GM19238 (cell line): ENCODE data around the gene XG.

Experiments
- DNase-seq: peaks from one replicate; pipeline ENCODE4 v3.0.0; 2011; ENCODE audit warnings: low spot score; ENCODE audit not compliant: insufficient read length

Gene XG

DNA sequence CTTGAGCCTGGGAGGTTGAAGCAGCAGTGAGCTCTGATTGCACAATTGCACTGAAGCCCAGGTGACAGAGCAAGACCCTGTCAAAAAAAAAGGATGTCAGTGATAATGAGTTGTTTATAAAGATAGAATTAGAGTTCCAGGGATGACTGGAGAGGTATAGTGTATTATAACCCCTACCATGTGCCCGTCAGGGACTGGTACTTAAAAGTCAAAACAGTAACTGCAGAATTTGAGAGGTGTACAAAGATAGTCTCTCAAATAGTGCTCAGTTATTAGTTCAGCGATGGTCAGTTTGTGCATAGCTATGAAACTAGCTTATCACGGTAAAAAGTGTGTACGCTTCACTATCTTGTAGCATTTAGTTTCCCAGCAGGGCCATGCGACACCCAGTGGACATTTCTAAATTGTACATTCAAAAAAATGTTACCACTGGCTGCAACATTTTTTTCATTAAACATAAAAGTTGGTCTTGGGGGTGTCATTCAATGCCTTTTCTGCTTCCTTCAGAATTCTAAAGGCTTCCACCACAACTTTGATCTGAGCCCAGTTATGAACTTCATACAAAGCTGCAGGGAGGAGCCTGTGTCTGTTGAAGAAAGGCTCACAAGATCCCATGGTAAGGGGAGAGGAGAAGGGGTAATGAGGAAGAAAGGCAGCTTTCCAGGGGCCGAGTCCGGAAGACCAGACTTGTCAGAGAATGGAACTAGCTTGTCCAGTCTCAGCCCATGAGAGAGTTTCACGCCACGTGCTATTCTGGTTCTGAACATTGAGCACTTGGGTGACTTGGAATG, 67.7 kb downstream of the XG start:
- no peak for DNase-seq

DNA sequence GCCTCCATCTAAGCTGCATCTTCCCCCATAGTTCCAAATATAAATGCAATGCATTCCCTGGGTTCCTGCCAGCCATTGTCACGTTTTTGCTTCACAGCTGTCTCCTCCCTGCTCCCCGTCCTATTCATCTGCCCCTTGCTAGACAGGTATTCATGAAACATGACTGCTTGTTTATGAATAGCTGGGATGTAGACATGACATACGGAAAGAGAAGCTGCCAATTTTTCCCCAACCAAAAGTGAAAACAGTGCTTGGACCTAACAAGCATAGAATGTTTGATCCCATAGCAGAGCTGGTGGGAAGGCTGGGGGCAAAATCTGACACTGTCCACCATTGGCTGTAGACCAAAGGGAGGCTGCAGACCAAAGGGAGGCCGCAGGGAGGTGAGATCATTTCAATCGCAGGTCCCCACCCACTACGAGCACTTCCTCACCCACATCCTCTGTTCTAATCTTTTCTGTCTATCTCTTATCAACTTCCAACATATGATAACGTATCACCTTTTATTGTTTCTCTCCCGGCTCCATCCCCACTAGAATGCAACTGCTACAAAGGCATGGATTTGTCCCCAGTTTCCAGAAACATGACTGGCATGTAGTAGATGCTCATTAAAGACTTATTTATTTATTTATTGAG, 68.4 kb downstream of the XG start:
- DNase-seq: no peak

DNA sequence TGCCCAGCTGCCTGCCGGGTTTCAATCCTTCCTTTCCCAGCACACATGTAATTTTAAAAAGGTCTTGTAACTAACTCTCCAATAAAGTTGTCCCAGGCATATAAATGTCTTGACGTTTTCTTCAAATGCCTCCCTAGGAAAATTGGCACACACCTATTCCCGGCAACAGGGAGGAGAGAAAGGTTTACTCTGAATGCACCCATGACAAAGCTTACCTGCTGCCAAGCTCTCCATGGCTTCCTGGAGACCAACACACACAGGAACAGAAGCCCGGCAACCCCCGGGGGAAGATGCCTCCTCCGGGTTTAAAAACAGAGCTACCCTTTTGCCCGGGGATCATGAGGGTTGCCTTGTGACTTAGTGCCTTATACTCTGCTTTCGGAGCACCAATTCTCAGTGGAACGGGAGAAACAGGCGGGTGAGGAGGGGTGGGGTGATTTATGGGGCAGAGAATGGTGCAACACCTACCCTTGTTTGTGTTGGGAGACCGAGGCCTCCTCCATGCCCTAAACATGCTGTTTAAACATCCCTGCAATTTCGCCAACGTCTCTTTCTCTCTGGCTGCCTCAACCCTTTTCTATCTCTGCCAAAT, 72.1 kb downstream of the XG start:
- DNase-seq: no peak

DNA sequence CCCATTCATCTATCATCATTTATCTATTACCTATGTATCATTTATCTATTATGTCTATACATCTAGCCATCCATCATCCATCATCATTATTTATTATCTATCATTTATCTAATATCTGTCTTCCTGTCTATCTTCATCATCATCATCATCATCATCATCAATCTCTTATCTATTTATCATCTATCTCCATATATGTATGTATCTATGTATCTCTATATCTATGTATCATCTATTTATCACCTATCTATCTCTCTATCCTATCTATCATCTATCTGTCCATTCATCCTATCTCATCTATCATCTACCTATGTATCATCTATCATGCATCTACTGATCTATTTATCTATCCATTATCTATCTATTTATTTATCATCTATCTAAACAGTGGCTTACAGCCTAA, 73.0 kb downstream of the XG start:
- no peak for DNase-seq

DNA sequence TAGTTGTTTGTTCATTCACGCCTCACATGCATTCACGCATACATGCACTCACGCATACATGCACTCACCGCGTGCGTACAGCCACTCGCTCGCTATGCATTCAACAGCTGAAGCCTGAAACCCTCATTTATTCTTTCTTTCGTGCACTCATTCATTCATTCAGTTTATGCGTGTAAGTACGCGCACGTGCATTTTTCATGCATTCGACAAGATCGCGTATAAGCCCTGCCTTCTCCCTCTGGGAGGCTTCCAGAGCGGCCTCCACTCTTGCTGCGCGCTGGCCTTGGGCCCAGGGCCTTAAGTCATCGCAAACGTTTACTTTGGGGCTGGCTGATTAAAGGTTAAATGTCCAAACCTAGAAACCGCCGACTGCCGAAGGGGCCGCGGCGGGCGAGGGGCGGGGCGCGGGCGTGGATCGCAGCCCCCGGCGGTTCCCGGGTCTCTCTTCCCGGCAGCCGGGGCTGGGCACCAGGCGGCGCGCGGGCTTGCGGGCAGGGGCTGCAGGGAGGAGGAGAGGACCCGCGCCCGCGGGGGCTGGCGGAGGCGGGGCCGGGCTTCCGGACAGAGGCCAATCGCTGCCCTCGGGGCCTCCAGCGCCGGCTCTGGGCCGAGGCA, 76.6 kb downstream of the XG start, which contains the start of gene GYG2:
TSS of gene GYG2 (plus strand) at position 587 of the 615 bp plus-strand sequence. CDS start 1,259 bp downstream, outside the sequence.
- DNase-seq: no peak

DNA sequence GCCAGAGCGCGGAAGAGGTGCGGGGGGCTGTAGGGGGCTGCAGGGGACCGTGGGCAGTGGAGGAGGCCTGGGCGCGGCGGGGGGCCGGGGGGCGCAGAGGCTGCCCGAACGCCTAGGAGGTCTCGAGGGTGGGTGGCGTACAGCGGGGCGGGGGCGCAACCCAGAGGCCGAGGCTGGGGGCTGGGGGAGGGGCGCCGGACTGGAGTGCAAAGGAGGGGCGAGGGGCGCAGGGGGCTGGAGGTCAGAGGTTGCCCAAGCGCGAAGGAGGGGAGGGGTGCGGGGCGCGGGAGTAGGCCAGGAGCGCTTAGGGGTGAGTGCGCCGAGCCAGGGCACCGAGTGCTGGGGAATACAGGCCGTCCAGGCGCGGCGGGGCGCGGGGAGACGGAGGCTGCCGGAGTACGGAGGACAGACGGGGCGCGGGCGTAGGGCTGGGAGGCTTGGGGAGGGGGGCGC, 77.1 kb downstream of the XG start:
- no peak for DNase-seq

DNA sequence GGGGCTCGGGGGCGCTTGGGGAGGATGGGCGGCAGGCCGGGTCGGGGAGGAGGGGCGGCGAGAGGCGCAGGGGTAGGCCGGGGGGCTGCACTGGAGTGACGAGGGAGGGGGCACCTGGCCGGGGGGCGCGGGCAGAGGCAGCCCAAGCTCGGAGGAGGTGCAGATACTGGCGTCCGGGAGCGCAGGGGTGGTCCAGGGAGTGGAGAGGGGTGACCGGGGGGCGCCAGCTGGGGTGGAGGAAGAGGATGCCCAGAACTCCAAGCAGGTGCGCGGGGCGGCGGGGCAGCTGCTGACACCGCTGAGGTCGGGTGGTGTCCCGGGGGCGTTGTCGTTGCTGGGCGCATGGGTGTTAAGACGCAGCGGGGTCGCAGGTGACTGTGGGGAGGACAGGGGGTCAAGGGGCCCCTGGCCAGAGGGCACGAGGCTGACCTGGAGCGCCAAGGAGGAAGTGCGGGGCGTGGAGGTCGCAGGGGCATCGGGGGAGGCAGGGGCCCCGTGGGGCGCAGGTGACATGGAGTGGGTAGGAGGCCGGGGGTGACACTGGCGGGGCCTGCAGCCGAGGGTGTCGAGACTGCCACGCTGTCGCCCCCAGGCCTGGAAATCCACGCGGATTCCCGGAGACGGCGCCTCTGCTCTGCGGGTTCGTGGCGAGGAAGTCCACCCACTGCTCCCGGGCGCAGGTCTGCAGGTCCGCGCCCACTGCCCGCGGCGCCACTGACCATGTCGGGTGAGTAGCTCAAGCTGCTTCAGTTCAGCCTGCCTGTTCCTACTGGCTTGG, 77.8 kb downstream of the XG start:
- no peak for DNase-seq

DNA sequence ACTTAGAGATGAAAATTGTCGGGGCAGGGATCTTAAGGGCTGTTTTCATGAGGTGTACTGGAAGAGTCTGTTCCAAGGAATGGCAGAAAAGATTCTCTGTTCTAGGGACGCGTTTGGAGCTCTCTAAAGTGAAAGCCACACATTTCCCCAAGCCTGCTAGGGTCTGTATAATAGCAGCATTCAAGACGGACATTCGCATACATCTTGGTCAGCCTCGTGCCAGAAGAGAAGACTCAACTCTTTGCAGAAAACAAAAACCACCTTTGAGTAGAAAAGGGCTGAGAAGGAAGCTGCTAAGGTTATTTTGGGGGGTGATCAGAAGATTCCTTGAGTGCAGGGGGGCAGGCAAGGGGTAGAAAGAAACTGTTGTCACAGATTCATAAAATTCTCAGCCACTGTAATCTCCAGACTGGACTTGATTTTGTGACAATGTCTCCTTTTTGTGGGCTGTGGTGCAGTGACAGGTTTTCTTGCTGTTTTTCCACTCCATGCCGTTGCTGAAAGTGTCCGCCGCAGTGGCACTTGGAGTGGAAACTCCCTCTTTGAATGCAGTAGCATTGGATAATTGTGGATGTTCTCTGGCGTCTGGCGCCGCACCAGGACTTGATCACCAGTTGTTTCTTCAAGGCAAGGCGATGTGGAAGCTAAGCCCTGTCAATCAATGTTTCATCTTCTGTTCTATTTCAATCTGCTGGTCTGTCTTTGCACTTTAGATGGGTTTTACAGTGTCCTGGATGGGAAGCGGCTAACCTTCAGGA, 79.8 kb downstream of the XG start:
- DNase-seq: no peak

DNA sequence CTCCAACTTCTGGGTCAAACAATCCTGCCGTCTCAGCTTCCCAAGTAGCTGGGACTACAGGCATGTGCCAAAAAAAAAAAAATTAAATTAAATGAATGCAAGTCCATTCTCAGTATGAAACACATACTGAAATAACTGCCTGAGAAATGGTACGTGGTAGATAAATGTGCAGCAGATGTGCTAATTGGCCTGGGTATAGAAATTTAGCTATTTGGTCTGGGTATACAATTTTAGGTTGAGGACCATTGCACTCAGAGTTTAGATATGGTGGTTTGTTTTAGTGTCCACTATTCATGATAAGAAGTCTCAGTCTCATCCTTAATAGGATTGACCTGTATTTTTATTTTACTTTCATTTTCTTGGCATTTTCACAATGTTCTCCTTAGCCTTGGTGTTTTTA, 86.1 kb downstream of the XG start:
- no peak for DNase-seq

DNA sequence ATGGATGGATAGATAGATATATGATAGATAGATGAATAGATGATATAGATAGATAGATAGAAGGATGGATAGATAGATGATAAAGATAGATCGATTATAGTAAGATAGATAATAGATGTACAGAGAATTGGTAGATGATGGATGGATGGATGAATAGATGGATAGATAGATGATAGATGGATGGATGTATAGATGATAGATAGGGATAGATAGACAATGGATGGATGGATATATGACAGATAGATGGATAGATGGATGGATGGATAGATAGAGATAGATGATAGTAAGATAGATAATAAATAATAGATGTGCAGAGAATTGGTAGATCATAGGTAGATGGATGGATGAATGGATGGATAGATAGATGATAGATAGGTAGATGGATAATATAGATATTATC, 89.1 kb downstream of the XG start:
- DNase-seq: no peak

DNA sequence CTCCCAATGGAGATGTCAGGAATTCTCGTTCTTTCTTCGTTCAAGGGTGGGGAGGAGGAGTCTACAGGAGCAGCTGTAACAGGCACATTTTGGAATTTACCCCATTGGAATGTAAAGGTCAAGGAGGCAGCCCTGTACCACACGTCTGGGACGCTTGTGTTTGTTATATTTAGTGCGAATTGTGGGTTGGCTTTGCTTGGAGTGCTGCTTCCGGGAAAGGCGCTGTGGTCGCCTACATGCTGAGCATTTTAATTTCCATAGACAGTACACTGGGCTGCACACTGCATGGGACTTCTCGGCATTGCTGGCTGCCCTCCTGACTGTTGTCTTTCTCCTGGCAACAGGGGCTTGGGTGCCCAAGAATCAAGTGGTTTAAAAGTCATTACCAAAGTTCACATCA, 89.7 kb downstream of the XG start:
- DNase-seq: no peak

DNA sequence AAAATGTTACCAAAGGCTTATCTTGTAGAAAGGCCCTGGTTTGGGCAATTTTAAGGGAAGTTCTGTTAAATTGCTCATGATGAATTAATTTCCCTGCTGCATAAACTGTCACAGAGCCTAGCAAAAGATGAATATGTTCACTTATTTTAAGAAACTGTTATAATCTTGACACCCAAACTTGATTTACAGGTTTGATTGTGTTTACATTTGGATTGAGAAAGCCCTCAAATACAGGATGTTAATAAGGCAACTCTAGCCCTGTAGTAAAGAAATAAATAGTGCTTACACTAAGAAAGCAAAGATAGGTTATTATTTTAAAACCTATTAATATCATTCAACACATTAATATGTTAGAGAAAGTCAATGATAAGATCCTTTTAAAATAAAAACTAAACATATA, 95.2 kb downstream of the XG start:
- DNase-seq: no peak

DNA sequence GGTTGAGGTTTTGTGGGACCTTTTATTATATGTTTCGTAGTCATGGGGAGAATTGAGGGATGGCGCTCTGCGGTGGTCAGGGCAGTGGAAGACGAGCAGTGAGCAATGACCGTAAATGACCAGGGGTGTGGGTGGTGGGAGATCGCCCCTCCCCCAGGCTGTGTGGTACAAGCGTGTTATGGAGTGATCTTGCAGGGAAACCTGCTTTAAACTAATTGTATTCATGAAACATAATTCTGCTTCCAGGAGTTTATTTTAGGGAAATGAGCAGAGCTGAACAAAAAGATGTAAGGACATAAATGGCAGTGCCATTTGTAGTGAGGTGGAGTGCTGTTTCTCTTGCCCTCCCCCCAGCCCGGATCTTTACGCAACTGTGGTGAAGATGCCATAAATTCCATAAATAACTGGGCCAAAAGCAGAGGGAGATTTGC, 97.0 kb downstream of the XG start:
- no peak for DNase-seq

DNA sequence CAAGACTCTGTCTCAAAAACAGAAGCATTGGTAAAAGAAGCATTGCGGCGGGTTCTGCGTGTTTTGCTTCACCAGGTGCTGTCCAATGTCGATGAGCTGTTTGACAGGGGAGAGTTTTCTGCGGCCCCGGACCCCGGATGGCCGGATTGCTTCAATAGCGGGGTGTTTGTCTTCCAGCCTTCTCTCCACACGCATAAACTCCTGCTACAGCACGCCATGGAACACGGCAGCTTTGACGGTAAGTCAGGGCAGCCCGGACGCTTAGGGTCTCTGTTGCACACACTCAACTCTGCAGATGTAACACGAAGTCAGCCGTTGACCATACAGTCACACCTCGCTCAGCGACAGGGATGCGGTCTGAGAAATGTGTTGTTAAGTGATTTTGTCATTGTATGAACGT, 103.1 kb downstream of the XG start:
- DNase-seq: no peak

DNA sequence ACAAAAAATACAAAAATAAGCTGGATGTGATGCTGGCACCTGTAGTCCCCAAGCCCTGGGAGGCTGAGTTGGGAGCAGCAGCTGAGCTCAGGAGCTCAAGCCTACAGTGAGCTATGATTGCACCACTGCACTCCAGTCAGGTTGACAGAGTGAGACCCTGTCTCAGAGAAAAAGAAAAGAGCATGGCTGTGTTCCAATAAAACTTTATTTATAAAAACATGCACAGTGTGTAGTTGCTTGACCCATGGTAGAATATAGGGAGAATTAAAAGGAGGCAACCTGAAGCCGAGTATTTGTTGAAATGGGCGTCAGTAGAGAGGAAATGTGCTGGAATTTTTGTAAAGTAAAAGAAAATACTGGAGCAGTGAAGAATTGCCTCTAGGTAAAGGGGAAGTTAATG, 103.9 kb downstream of the XG start:
- no peak for DNase-seq

DNA sequence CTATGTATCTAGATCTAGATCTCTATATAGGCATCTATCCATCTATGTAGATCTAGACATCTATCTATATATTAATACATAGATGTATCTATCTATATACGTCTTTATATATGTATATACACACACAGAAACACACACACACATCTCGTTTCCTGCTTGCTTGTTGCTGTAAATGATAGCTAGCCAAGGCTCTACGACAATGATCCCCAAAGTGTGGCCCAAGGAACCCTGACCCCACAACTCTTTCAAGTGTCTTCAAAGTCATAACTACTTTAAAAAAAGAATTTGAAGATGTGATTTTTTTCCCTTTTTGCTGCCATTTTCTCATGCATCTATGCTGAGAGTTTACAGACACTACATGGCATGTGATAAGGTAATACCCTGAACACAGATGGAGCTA, 105.7 kb downstream of the XG start:
- no peak for DNase-seq

DNA sequence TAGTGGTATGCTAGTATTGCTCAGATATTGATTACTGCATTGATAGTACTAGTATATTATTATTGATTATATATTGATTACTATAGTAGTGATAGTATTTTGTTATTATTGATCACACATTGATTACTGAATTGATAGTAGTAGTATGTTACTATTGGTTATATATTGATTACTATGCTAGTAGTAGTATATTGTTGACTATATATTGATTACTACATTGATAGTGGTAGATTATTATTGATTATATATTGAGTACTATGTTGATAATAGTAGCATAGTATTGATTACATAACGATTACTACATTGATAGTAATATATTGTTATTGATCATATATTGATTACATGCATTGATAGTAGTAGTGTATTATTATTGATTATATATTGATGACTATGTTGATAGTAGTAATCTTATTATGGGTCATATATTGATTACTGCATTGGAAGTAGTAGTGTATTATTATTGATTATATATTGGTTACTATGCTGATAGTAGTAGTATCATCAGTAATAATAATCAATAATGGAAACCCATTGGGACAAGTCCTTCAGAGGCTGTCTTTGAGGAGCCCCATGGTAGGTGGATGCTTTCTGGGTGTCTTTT, 107.5 kb downstream of the XG start:
- no peak for DNase-seq

DNA sequence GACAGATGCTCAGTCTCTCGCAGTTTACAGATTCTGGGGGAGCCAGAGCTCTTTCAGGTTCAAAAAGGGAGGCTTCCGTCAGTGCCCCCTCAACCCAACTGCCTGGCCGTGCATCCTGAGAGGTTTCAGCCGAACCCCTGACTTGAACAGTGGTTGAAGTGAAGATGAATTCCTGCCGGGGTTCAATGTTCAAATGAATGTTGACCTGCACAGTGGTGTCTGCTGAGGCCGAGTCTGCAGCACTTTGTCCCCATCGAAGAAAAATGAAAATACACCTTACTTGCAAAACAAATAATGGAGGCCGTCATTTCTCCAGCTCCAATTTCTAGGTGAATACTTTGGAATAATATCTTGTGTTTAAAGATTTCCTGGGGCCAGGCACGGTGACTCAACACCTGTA, 110.6 kb downstream of the XG start:
- no peak for DNase-seq

DNA sequence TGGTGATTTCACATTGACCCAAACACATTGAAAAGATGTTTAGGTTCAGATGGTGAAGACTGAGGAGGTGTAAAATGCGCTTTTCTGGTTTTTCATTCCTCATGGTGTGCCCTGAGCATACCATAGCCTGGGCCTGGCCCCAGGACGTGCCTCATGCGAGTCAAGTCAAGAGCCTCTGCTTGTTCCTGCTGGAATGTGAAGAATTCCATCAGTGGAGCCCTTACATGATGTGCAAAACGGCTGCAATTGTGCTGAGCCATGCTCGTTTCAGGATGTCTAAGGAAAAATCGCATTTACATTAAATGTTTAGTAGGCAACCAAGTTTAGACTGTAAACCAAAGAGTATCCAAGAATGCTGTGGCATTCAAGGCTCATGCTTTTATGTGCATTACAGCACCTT, 111.8 kb downstream of the XG start:
- DNase-seq: no peak
